ENCODE results near the gene DDX47. TPM values are rescaled to one million over a fixed set of nuclear protein-coding genes. Genes with fewer than 3 reads are reported as not detected.
"Not testable (repeated sequence)": the region's sequence is repeated elsewhere in the genome, so short reads cannot be mapped to it uniquely, and the experiment has no call there.

DDX47 gene
- total and polyA plus RNA-seq, 2 donors (not counting 1 experiment from before 2014, with no cell fraction given), result 50.1 to 93.7 TPM

GRCh38 chr12:12807517-12807903 is 5.6 kb upstream of the DDX47 start:
- intact Hi-C loops (cut with micrococcal nuclease), result loop anchor here (10.0 kb wide), 1 partner anchor 1347 kb away; no protein-coding TSS in a partner anchor
- CTCF ChIA-PET, result interaction anchor here (6.7 kb wide), 1 partner anchor 19 kb away, joined by 71 read pairs; no protein-coding TSS in a partner anchor
- H3K4me3 Mint-ChIP-seq, result not testable (repeated sequence)

GRCh38 chr12:12807970-12808702 is 5.0 kb upstream of the DDX47 start:
- peak; percentile 91 for DNase-seq
- peaks cover under 1% of the 10 kb centered on the region for H3K79me2 ChIP-seq (ENCODE audit: control insufficient read depth, insufficient read depth, low read length)
- Mint-ChIP-seq H3K4me3 (peak overlapping the region; percentile 79), H3K27ac (peak overlapping the region; percentile 95), H3K27me3 (no peaks in the 10 kb centered on the region), H3K4me1 (peaks cover 62% of the 10 kb centered on the region), H3K9me3 (ENCODE audit: insufficient read depth) (no peaks in the 10 kb centered on the region)
- peak overlapping the region; percentile 89 to 92 for H3K27ac ChIP-seq (ENCODE audit: low read length in 2 of 2)
- ChIA-PET POLR2A (interaction anchor here (0.6 to 1.5 kb wide), 6 partner anchors 16 to 111 kb away, joined by 3 to 11 read pairs (median 6); no protein-coding TSS in a partner anchor), CTCF (interaction anchor here (0.6 to 10.5 kb wide), 9 partner anchors 8 to 1962 kb away, joined by 3 to 189 read pairs (median 4); no protein-coding TSS in a partner anchor)
- ATAC-seq (ENCODE audit: low read depth), result peak; percentile 79
- H3K27me3 ChIP-seq (replicated peaks in 1 of 4; ENCODE audit: control extremely low read depth in 1 of 4, control insufficient read depth in 3 of 4, insufficient read depth in 4 of 4, low read length in 3 of 4), result no peaks in the 10 kb centered on the region
- H4K20me1 ChIP-seq (ENCODE audit: control insufficient read depth, insufficient read depth, low read length, poor library complexity, severe bottlenecking), result no peaks in the 10 kb centered on the region
- intact Hi-C loops (cut with micrococcal nuclease), result loop anchor here (1.0 to 10.0 kb wide), 9 partner anchors 20 to 1347 kb away; partner anchors contain the start of genes BORCS5, CDKN1B, CREBL2 and DUSP16
- peak overlapping the region; percentile 76 for H3K4me2 ChIP-seq (replicated peaks; ENCODE audit: low read depth, low read length, poor library complexity, severe bottlenecking)
- H3K9me3 ChIP-seq (ENCODE audit: control extremely low read depth in 1 of 3, control insufficient read depth in 2 of 3, insufficient read depth in 1 of 3, low read length in 2 of 3), result no peaks in the 10 kb centered on the region
- H2AFZ ChIP-seq (ENCODE audit: insufficient read depth, low read depth, low read length, poor library complexity, severe bottlenecking), result peak overlapping the region; percentile 52
- peak overlapping the region in 4 of 5 experiments; percentile 3 to 65 (median 38) for H3K4me3 ChIP-seq (ENCODE audit: control extremely low read depth in 1 of 5, extremely low read depth in 1 of 5, insufficient read depth in 1 of 5, low read depth in 2 of 5, low read length in 4 of 5)
- TF ChIP-seq CTCF (IDR thresholded peaks at IDR 0.05), result no peak
- no peak for TF ChIP-seq EZH2 (IDR thresholded peaks at IDR 0.05; ENCODE audit: borderline replicate concordance, insufficient read depth, low read depth, low read length, poor library complexity, severe bottlenecking)
- H3K36me3 ChIP-seq (replicated peaks in 1 of 2; ENCODE audit: control extremely low read depth in 1 of 2, control insufficient read depth in 1 of 2, extremely low read depth in 1 of 2, insufficient read depth in 2 of 2, low read length in 1 of 2), result no peaks in the 10 kb centered on the region
- WGBS (ENCODE audit: insufficient coverage), result 10% methylated on average over 6 of the region's 11 CpGs
- H3K9ac ChIP-seq (ENCODE audit: low read length), result peak overlapping the region; percentile 57
- peaks cover 29 to 58% of the 10 kb centered on the region in 2 donors for H3K4me1 ChIP-seq (ENCODE audit: control insufficient read depth in 2 of 2, insufficient read depth in 2 of 2, low read length in 2 of 2)

More at GRCh38 chr12:12807517-12807903, 5.6 kb upstream of the DDX47 start:
- H3K9me3 Mint-ChIP-seq (ENCODE audit: insufficient read depth); H3K36me3 ChIP-seq (replicated peaks in 1 of 2; ENCODE audit: control extremely low read depth in 1 of 2, control insufficient read depth in 1 of 2, extremely low read depth in 1 of 2, insufficient read depth in 2 of 2, low read length in 1 of 2); H3K79me2 ChIP-seq (ENCODE audit: control insufficient read depth, insufficient read depth, low read length); H3K9me3 ChIP-seq (ENCODE audit: control extremely low read depth in 1 of 3, control insufficient read depth in 2 of 3, insufficient read depth in 1 of 3, low read length in 2 of 3); H3K27me3 ChIP-seq (replicated peaks in 1 of 4; ENCODE audit: control extremely low read depth in 1 of 4, control insufficient read depth in 3 of 4, insufficient read depth in 4 of 4, low read length in 3 of 4); H4K20me1 ChIP-seq (ENCODE audit: control insufficient read depth, insufficient read depth, low read length, poor library complexity, severe bottlenecking); DNase-seq; ATAC-seq (ENCODE audit: low read depth); POLR2A ChIA-PET; H3K27me3 Mint-ChIP-seq: not testable (repeated sequence)
- Histone ChIP-seq H3K4me3 (ENCODE audit: control extremely low read depth in 1 of 5, extremely low read depth in 1 of 5, insufficient read depth in 1 of 5, low read depth in 2 of 5, low read length in 4 of 5) (peak overlapping the region in 1 of 5 experiments; percentile 3), H3K9ac (ENCODE audit: low read length) (peak overlapping the region; percentile 16), H3K4me2 (replicated peaks; ENCODE audit: low read depth, low read length, poor library complexity, severe bottlenecking) (peak overlapping the region; percentile 76), H3K27ac (ENCODE audit: low read length in 2 of 2) (peak overlapping the region; percentile 89 to 92), H3K4me1 (ENCODE audit: control insufficient read depth in 2 of 2, insufficient read depth in 2 of 2, low read length in 2 of 2) (peaks cover 32 to 59% of the 10 kb centered on the region in 2 donors), H2AFZ (ENCODE audit: insufficient read depth, low read depth, low read length, poor library complexity, severe bottlenecking) (peak overlapping the region; percentile 62)
- H3K4me1 Mint-ChIP-seq, result peaks cover 61% of the 10 kb centered on the region
- no CpG with 5 or more reads among the region's 3 CpGs for WGBS (ENCODE audit: insufficient coverage)
- H3K27ac Mint-ChIP-seq, result peak overlapping the region; percentile 95

Measured in B cell (primary cell).